Psoas muscle (tissue), 8 donors: Measurements from ENCODE around the gene RPS10. TPM values are rescaled to one million over a fixed set of nuclear protein-coding genes. Genes with fewer than 3 reads are reported as not detected.

Source experiments
- ATAC-seq, 4 donors: fragments of 200-7000 bp; cut with Tn5 transposase; one replicate each; pipeline ENCODE4 v1.9.1; 2020; ENCODE audit warnings: moderate library complexity in 3 of 4, mild to moderate bottlenecking in 2 of 4
- DNase-seq, 2 donors: peaks; one replicate each; pipeline ENCODE4 v3.0.0-alpha.2; 2020
- H3K27ac ChIP-seq: fragments of 200-600 bp; one replicate; pipeline ENCODE4 v1.8.0; 2022
- H3K27me3 ChIP-seq, 3 donors: fragments of 200-600 bp in 1 of 3; one replicate each; pipeline versions ENCODE4 v1.6.1 to v1.8.0; 2013 to 2022; ENCODE audit warnings: low read length in 2 of 3, mild to moderate bottlenecking in 2 of 3, moderate library complexity in 1 of 3; ENCODE audit not compliant: insufficient read depth in 3 of 3
- H3K36me3 ChIP-seq, 2 donors: fragments of 200-600 bp in 1 of 2; one replicate each; pipeline versions ENCODE4 v1.6.1 to v1.8.0; 2013 to 2022; ENCODE audit warnings: low read depth in 1 of 2, mild to moderate bottlenecking in 1 of 2, moderate library complexity in 1 of 2; ENCODE audit not compliant: insufficient read depth in 1 of 2
- H3K4me1 ChIP-seq: fragments of 200-600 bp; one replicate; pipeline ENCODE4 v1.8.0; 2022
- H3K4me3 ChIP-seq: fragments of 200-600 bp; one replicate; pipeline ENCODE4 v1.8.0; 2022; ENCODE audit warnings: mild to moderate bottlenecking
- H3K9me3 ChIP-seq: fragments of 200-600 bp; one replicate; pipeline ENCODE4 v1.8.0; 2022
- CTCF ChIP-seq: fragments of 200-600 bp; IDR thresholded peaks from one replicate; pipeline ENCODE4 v1.8.0; 2022; ENCODE audit warnings: antibody characterized with exemption
- WGBS, 3 donors: extraction: QIAGEN DNeasy Blood & Tissue Kit; methylation state at CpG; one replicate each; pipeline versions ENCODE4 v1.1.6 to v1.1.7; 2013; 5-methylcytosine and 5-hydroxymethylcytosine counted together
- intact Hi-C, 2 donors: fragments of 100-400 bp; cut with DNase I; formaldehyde crosslinking; loops; one replicate each; pipeline versions ENCODE4 v1.11.0 to v1.14.2; 2022
- polyA plus RNA-seq, 3 donors: library from polyadenylated mRNA; stranded (reverse); fragments of 200-250 nt; gene quantifications; one replicate each; pipeline ENCODE4 v1.2.3, GENCODE V29; 2013
- total RNA-seq, 4 donors: library from RNA; stranded (reverse); fragmentation: NEBNext Ultra II Directional in 2 of 4; extraction: Animal tissue kit (Norgen Biotek cat#: 25700) in 2 of 4; gene quantifications; one replicate each; pipeline versions ENCODE4 v1.2.1 to v1.2.4, GENCODE V29; 2021 to 2023
- donor health status: healthy with polysubstance abuse.
- donor health status: DM: no; HTN: no; CAD: no; lungs with moderate emphysema.
- donor health status: Bipolar disorder and iron deficiency.
- donor health status: healthy.
- donor health status: DM: yes; HTN: yes; CAD: no.
- donor health status: DM: no; HTN: no; CAD: no.
- donor health status: DM: no; HTN: no; CAD: no.
- donor health status: DM: yes; HTN: yes; CAD: no.

The RPS10 gene
- total and polyA plus RNA-seq, 7 donors: 601 to 2,522 (median 836) TPM

GRCh38 chr6:34445313-34445860 is 19.5 kb upstream of the RPS10 start:
- Histone ChIP-seq H3K4me3 (no peak overlapping the region), H3K4me1 (no peaks in the 10 kb centered on the region), H3K27me3 (peaks cover 0 to 2% (median 0%) of the 10 kb centered on the region in 3 donors), H3K36me3 (no peaks in the 10 kb centered on the region), H3K27ac (no peak overlapping the region), H3K9me3 (no peaks in the 10 kb centered on the region)
- DNase-seq (no peak), ATAC-seq (no peak)
- intact Hi-C loops: no loop called here
- 75 to 78% (median 77%) methylated on average over 4 of the region's 4 CpGs for WGBS, 3 donors
- no peak for TF ChIP-seq CTCF

- 62 to 66% (median 64%) methylated on average over 5 of the region's 5 CpGs for WGBS, 3 donors
- intact Hi-C loops: no loop called here
- no peaks in the 10 kb centered on the region for H3K36me3 ChIP-seq
Observed at GRCh38 chr6:34441526-34441925, 15.7 kb upstream of the RPS10 start.

GRCh38 chr6:34439442-34439841 is 13.6 kb upstream of the RPS10 start:
- H3K9me3 ChIP-seq: no peaks in the 10 kb centered on the region
- H3K4me1 ChIP-seq: no peaks in the 10 kb centered on the region
- DNase-seq (no peak), ATAC-seq (no peak)
- no peaks in the 10 kb centered on the region for H3K27me3 ChIP-seq
- no peak overlapping the region for H3K4me3 ChIP-seq
- no peaks in the 10 kb centered on the region for H3K36me3 ChIP-seq
- intact Hi-C loops: no loop called here
- 69 to 91% (median 91%) methylated on average over 1 to 3 of the region's 3 CpGs for WGBS, 3 donors
- H3K27ac ChIP-seq: no peak overlapping the region
- no peak for TF ChIP-seq CTCF

More at GRCh38 chr6:34441526-34441925, 15.7 kb upstream of the RPS10 start:
- DNase-seq (no peak), ATAC-seq (no peak)
- no peak overlapping the region for H3K27ac ChIP-seq
- no peaks in the 10 kb centered on the region for H3K4me1 ChIP-seq
- no peaks in the 10 kb centered on the region for H3K27me3 ChIP-seq
- no peak overlapping the region for H3K4me3 ChIP-seq
- no peaks in the 10 kb centered on the region for H3K9me3 ChIP-seq
- no peak for TF ChIP-seq CTCF

GRCh38 chr6:34438705-34439104 is 12.8 kb upstream of the RPS10 start:
- Histone ChIP-seq H3K4me3 (no peak overlapping the region), H3K9me3 (no peaks in the 10 kb centered on the region), H3K27me3 (no peaks in the 10 kb centered on the region), H3K4me1 (no peaks in the 10 kb centered on the region), H3K27ac (no peak overlapping the region), H3K36me3 (no peaks in the 10 kb centered on the region)
- no peak for TF ChIP-seq CTCF
- intact Hi-C loops: no loop called here
- ATAC-seq (no peak), DNase-seq (no peak)
- 53 to 63% (median 59%) methylated on average over 4 of the region's 4 CpGs for WGBS, 3 donors

GRCh38 chr6:34437644-34437970 is 11.7 kb upstream of the RPS10 start:
- no peaks in the 10 kb centered on the region for H3K27me3 ChIP-seq
- H3K27ac ChIP-seq: no peak overlapping the region
- DNase-seq (no peak), ATAC-seq (no peak)
- intact Hi-C loops: no loop called here
- H3K4me3 ChIP-seq: no peak overlapping the region
- TF ChIP-seq CTCF: no peak
- H3K4me1 ChIP-seq: no peaks in the 10 kb centered on the region
- no peaks in the 10 kb centered on the region for H3K9me3 ChIP-seq
- 60 to 69% (median 62%) methylated on average over 1 of the region's 1 CpG for WGBS, 3 donors
- H3K36me3 ChIP-seq: no peaks in the 10 kb centered on the region
